ENCODE data around the gene CTBP2.

Gene CTBP2

GRCh38 chr10:125114761-125115391 is 45.5 kb downstream of the CTBP2 start:
- Histone ChIP-seq H3K36me3 (replicated peaks; ENCODE audit: insufficient read depth, low read length) (no peaks in the 10 kb centered on the region), H3K79me2 (ENCODE audit: low read length) (no peaks in the 10 kb centered on the region), H3K9me3 (replicated peaks; ENCODE audit: insufficient read depth, low read length) (no peaks in the 10 kb centered on the region), H4K20me1 (ENCODE audit: insufficient read depth, low read length) (no peaks in the 10 kb centered on the region), H3K4me1 (ENCODE audit: low read length) (no peaks in the 10 kb centered on the region), H3K9me2 (replicated peaks; ENCODE audit: insufficient read depth, low read length) (no peaks in the 10 kb centered on the region), H3K4me3 (ENCODE audit: low read length) (no peak overlapping the region), H3F3A (ENCODE audit: insufficient read depth, low read length) (no peaks in the 10 kb centered on the region), H2AFZ (ENCODE audit: low read length) (no peak overlapping the region), H3K9ac (ENCODE audit: low read length) (no peak overlapping the region), H3K27me3 (replicated peaks; ENCODE audit: insufficient read depth, low read length) (peaks cover 65% of the 10 kb centered on the region), H3K4me2 (ENCODE audit: low read depth, low read length) (no peak overlapping the region), H3K27ac (ENCODE audit: low read length) (no peak overlapping the region)
- DNase-seq, result no peak
- TF ChIP-seq CTCF (IDR thresholded peaks at IDR 0.05; ENCODE audit: low read length) (no peak), EZH2phosphoT487 (IDR thresholded peaks at IDR 0.05; ENCODE audit: low read length) (no peak), EZH2 (optimal IDR thresholded peaks at IDR 0.05; ENCODE audit: low read depth, low read length) (no peak)

GRCh38 chr10:125113691-125114371 is 46.5 kb downstream of the CTBP2 start:
- peaks cover 59% of the 10 kb centered on the region for H3K27me3 ChIP-seq (replicated peaks; ENCODE audit: insufficient read depth, low read length)
- H3K9me2 ChIP-seq (replicated peaks; ENCODE audit: insufficient read depth, low read length), result no peaks in the 10 kb centered on the region
- no peaks in the 10 kb centered on the region for H3F3A ChIP-seq (ENCODE audit: insufficient read depth, low read length)
- no peak overlapping the region for H2AFZ ChIP-seq (ENCODE audit: low read length)
- H3K4me3 ChIP-seq (ENCODE audit: low read length), result no peak overlapping the region
- H4K20me1 ChIP-seq (ENCODE audit: insufficient read depth, low read length), result no peaks in the 10 kb centered on the region
- H3K4me2 ChIP-seq (ENCODE audit: low read depth, low read length), result no peak overlapping the region
- no peak for DNase-seq
- TF ChIP-seq EZH2 (optimal IDR thresholded peaks at IDR 0.05; ENCODE audit: low read depth, low read length), result no peak
- no peak for TF ChIP-seq EZH2phosphoT487 (IDR thresholded peaks at IDR 0.05; ENCODE audit: low read length)
- no peak for TF ChIP-seq CTCF (IDR thresholded peaks at IDR 0.05; ENCODE audit: low read length)
- H3K79me2 ChIP-seq (ENCODE audit: low read length), result no peaks in the 10 kb centered on the region
- no peaks in the 10 kb centered on the region for H3K9me3 ChIP-seq (replicated peaks; ENCODE audit: insufficient read depth, low read length)
- H3K27ac ChIP-seq (ENCODE audit: low read length), result no peak overlapping the region
- H3K36me3 ChIP-seq (replicated peaks; ENCODE audit: insufficient read depth, low read length), result no peaks in the 10 kb centered on the region
- H3K4me1 ChIP-seq (ENCODE audit: low read length), result no peaks in the 10 kb centered on the region
- H3K9ac ChIP-seq (ENCODE audit: low read length), result no peak overlapping the region

GRCh38 chr10:125112697-125113494 is 47.5 kb downstream of the CTBP2 start:
- Histone ChIP-seq H3K4me1 (ENCODE audit: low read length) (no peaks in the 10 kb centered on the region), H3K27ac (ENCODE audit: low read length) (no peak overlapping the region), H3K27me3 (replicated peaks; ENCODE audit: insufficient read depth, low read length) (peaks cover 54% of the 10 kb centered on the region), H3K4me3 (ENCODE audit: low read length) (no peak overlapping the region), H3K9me3 (replicated peaks; ENCODE audit: insufficient read depth, low read length) (no peaks in the 10 kb centered on the region), H3K79me2 (ENCODE audit: low read length) (no peaks in the 10 kb centered on the region), H3K4me2 (ENCODE audit: low read depth, low read length) (no peak overlapping the region), H3K9ac (ENCODE audit: low read length) (no peak overlapping the region), H4K20me1 (ENCODE audit: insufficient read depth, low read length) (no peaks in the 10 kb centered on the region), H2AFZ (ENCODE audit: low read length) (no peak overlapping the region), H3F3A (ENCODE audit: insufficient read depth, low read length) (no peaks in the 10 kb centered on the region), H3K9me2 (replicated peaks; ENCODE audit: insufficient read depth, low read length) (no peaks in the 10 kb centered on the region), H3K36me3 (replicated peaks; ENCODE audit: insufficient read depth, low read length) (no peaks in the 10 kb centered on the region)
- no peak for TF ChIP-seq EZH2phosphoT487 (IDR thresholded peaks at IDR 0.05; ENCODE audit: low read length)
- TF ChIP-seq EZH2 (optimal IDR thresholded peaks at IDR 0.05; ENCODE audit: low read depth, low read length), result no peak
- TF ChIP-seq CTCF (IDR thresholded peaks at IDR 0.05; ENCODE audit: low read length), result no peak
- DNase-seq, result no peak

Data from MM.1S (cell line).